ENCODE data around the gene COX20.

COX20 gene

DNA sequence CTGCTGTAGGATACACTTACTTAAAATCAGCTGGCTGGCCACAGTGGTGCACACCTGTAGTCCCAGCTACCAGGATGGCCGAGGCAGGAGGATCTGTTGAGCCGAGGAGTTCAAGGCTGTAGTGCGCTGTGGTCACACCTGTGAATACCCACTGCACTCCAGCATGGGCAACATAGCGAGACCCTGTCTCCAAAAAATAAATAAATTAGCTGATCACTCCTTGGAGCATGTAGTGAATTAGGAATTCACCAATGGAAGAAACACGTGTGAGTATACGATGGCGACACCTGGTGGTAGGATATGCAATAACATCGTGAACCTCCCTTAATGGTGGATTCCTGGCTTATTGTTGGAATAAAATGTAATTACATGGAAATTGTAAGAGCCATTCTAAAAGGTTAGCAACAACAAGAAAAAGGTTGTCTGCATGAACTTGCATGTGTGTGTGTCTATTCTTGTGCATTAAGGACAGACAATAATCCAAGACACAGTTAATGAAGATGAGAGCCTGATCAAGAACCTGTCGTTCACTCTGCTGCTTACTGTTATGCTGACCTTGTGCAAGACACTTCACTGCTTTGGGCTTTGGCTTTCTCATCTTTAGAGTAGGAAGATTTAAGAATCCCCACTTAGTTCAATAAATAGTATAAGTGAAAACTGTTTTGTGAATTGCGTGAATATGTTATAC, 38.6 kb upstream of the COX20 start:
- TF ChIP-seq PAX5 (IDR thresholded peaks at IDR 0.05; ENCODE audit: insufficient read depth, low read length, severe bottlenecking) (no peak), POLR2AphosphoS5 (IDR thresholded peaks at IDR 0.05; ENCODE audit: low read depth, low read length) (no peak), SPI1 (IDR thresholded peaks at IDR 0.05; ENCODE audit: low read depth, low read length) (no peak), POLR2A (IDR thresholded peaks at IDR 0.05; ENCODE audit: low read depth, low read length) (no peak), TAF1 (IDR thresholded peaks at IDR 0.05; ENCODE audit: low read depth, low read length) (no peak), POU2F2 (IDR thresholded peaks at IDR 0.05; ENCODE audit: low read depth, low read length) (no peak)
- DNase-seq (ENCODE audit: insufficient read length, low spot score) (no peak), FAIRE-seq (peak; percentile 45)

DNA sequence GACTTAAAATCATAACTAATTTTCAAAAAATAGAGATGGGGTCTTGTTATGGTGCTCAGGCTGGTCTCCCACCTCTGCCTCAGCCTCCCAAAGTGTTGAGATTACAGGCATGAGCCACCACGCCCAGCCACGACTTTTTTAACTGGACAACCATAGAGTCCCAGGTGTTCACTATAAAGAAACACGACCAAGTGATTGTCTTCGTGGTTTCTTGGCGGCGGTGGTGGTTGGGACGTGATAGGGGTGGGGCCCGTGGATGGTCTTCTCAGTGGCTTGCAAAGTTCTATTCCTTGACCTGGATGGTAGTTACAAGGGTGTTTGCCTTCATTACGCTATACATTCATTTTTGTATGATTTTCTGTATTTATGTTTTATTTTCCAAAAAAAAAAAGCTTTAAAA, 34.6 kb upstream of the COX20 start:
- DNase-seq (ENCODE audit: insufficient read length, low spot score) (no peak), FAIRE-seq (no peak)
- no peak for TF ChIP-seq POLR2AphosphoS5 (IDR thresholded peaks at IDR 0.05; ENCODE audit: low read depth, low read length)
- no peak for TF ChIP-seq TAF1 (IDR thresholded peaks at IDR 0.05; ENCODE audit: low read depth, low read length)
- TF ChIP-seq POLR2A (IDR thresholded peaks at IDR 0.05; ENCODE audit: low read depth, low read length) = no peak
- no peak for TF ChIP-seq POU2F2 (IDR thresholded peaks at IDR 0.05; ENCODE audit: low read depth, low read length)
- TF ChIP-seq PAX5 (IDR thresholded peaks at IDR 0.05; ENCODE audit: insufficient read depth, low read length, severe bottlenecking) = no peak
- TF ChIP-seq SPI1 (IDR thresholded peaks at IDR 0.05; ENCODE audit: low read depth, low read length) = no peak

DNA sequence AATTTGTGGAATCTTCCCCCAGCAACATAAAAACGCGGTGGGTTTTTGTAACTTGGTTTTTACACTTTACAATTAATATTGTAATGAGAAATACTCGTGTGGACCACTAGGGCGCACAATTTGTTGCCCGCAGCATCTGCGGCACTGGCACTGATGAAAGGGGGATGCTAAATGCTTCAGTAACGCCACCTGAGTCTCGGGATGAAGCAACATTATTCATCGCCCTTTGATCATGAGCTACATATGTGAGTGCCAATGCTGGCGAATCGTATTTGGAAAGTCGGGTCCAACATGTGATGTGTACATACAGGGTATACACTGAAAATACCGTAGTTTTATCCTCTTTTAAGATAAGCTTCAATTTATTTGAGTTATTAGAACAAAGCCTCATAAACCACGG, 34.2 kb upstream of the COX20 start:
- FAIRE-seq (no peak), DNase-seq (ENCODE audit: insufficient read length, low spot score) (peak; percentile 58)
- TF ChIP-seq POLR2A (IDR thresholded peaks at IDR 0.05; ENCODE audit: low read depth, low read length) (no peak), POU2F2 (IDR thresholded peaks at IDR 0.05; ENCODE audit: low read depth, low read length) (no peak), PAX5 (IDR thresholded peaks at IDR 0.05; ENCODE audit: insufficient read depth, low read length, severe bottlenecking) (peak; percentile 56), SPI1 (IDR thresholded peaks at IDR 0.05; ENCODE audit: low read depth, low read length) (no peak), POLR2AphosphoS5 (IDR thresholded peaks at IDR 0.05; ENCODE audit: low read depth, low read length) (no peak), TAF1 (IDR thresholded peaks at IDR 0.05; ENCODE audit: low read depth, low read length) (no peak)

DNA sequence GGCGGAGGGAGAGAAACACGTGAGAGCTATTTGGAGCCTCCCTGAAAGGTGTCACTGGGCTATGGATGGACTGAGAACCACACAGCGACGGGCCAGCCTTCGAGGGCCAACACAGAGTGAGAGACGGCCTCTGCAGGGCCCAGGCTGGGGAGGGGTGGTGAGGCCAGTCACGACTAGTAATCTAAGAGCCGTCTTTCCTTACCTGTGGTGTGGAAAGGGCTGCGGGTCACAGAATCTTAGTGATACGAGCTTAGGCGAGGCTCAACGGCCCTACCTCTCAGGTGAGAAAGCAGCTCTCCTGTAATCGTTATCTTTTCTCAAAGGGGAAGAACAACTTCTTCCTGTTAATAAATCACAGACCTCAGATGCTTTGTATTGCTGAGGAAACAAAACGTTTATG, 33.4 kb upstream of the COX20 start:
- FAIRE-seq = no peak
- no peak for TF ChIP-seq PAX5 (IDR thresholded peaks at IDR 0.05; ENCODE audit: insufficient read depth, low read length, severe bottlenecking)
- TF ChIP-seq TAF1 (IDR thresholded peaks at IDR 0.05; ENCODE audit: low read depth, low read length) = no peak
- no peak for TF ChIP-seq POLR2AphosphoS5 (IDR thresholded peaks at IDR 0.05; ENCODE audit: low read depth, low read length)
- TF ChIP-seq SPI1 (IDR thresholded peaks at IDR 0.05; ENCODE audit: low read depth, low read length) = no peak
- TF ChIP-seq POU2F2 (IDR thresholded peaks at IDR 0.05; ENCODE audit: low read depth, low read length) = no peak
- no peak for TF ChIP-seq POLR2A (IDR thresholded peaks at IDR 0.05; ENCODE audit: low read depth, low read length)
- DNase-seq (ENCODE audit: insufficient read length, low spot score) = no peak

DNA sequence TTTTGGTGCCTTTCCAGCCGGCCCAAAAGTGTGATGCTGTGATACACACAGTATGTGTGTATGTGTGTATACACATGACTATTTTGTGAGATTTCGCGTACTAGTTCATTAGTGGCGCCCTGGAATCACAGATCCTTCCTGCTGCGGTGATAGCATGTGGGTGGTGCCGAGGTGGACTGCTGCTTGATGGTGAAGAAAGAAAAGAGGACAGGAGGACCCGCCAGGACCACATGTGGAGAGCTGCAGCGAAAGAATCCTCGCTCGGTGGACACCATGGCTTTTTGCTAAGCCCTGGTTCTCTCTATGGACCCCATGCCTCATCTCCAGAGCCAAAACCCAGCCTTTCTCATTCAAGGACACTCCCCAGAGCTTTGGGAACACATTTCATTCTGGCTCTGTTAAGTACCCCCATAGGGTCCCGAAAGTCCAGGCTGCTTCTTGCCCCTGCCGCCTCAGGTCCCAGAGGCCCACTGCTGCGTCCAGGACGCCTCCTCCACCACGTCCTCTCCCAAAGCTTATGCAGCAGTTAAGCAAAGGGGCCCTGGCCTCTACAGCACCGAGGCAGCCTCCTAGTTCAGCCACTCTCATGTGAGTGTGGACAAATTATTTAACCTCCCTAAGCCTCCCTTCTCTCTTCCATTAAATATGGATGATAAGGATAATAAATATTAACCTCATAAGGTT, 32.8 kb upstream of the COX20 start:
- FAIRE-seq (no peak), DNase-seq (ENCODE audit: insufficient read length, low spot score) (no peak)
- TF ChIP-seq POLR2A (IDR thresholded peaks at IDR 0.05; ENCODE audit: low read depth, low read length) = no peak
- TF ChIP-seq PAX5 (IDR thresholded peaks at IDR 0.05; ENCODE audit: insufficient read depth, low read length, severe bottlenecking) = no peak
- TF ChIP-seq SPI1 (IDR thresholded peaks at IDR 0.05; ENCODE audit: low read depth, low read length) = no peak
- TF ChIP-seq TAF1 (IDR thresholded peaks at IDR 0.05; ENCODE audit: low read depth, low read length) = no peak
- TF ChIP-seq POU2F2 (IDR thresholded peaks at IDR 0.05; ENCODE audit: low read depth, low read length) = no peak
- TF ChIP-seq POLR2AphosphoS5 (IDR thresholded peaks at IDR 0.05; ENCODE audit: low read depth, low read length) = no peak

DNA sequence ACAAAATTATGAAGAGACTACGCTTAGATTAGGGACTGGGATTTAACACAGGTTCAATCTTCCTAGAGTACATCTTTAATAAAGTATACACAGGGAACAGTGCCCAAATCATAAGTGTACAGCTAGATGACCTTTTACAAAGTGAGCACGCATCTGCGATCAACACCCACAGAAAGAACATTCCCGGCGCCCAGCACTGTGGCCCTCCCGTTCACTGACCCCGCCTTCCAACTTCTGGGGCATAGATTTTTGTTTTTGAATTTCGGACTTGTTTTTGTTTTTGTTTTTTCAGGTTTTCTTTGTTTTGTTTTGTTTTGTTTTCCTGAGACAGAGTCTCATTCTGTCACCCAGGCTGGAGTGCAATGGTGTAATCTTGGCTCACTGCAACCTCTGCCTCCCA, 30.6 kb upstream of the COX20 start:
- DNase-seq (ENCODE audit: insufficient read length, low spot score) = no peak
- TF ChIP-seq SPI1 (IDR thresholded peaks at IDR 0.05; ENCODE audit: low read depth, low read length) (no peak), POLR2AphosphoS5 (IDR thresholded peaks at IDR 0.05; ENCODE audit: low read depth, low read length) (no peak), PAX5 (IDR thresholded peaks at IDR 0.05; ENCODE audit: insufficient read depth, low read length, severe bottlenecking) (no peak), POLR2A (IDR thresholded peaks at IDR 0.05; ENCODE audit: low read depth, low read length) (no peak), TAF1 (IDR thresholded peaks at IDR 0.05; ENCODE audit: low read depth, low read length) (no peak), POU2F2 (IDR thresholded peaks at IDR 0.05; ENCODE audit: low read depth, low read length) (no peak)
- FAIRE-seq = no peak

DNA sequence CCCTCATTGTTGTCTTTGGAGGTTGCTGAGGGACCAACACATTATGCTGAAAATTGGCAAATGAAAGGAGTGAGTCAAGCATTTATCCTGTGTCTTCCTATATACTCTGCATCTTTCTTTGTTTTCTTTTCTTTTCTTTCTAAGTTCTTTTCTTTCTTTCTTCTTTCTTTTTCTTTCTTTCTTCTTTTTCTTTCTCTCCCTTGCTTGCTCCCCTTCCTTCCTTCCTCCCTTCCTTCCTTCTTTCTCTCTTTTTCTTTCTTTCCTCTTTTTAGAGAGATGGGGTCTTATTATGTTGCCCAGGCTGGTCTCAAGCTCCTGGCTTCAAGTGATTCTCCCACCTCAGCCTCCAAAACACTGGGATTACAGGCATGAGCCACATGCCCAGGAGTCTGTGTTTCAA, 28.3 kb upstream of the COX20 start:
- TF ChIP-seq POLR2A (IDR thresholded peaks at IDR 0.05; ENCODE audit: low read depth, low read length) (no peak), PAX5 (IDR thresholded peaks at IDR 0.05; ENCODE audit: insufficient read depth, low read length, severe bottlenecking) (no peak), POLR2AphosphoS5 (IDR thresholded peaks at IDR 0.05; ENCODE audit: low read depth, low read length) (no peak), TAF1 (IDR thresholded peaks at IDR 0.05; ENCODE audit: low read depth, low read length) (no peak), POU2F2 (IDR thresholded peaks at IDR 0.05; ENCODE audit: low read depth, low read length) (no peak), SPI1 (IDR thresholded peaks at IDR 0.05; ENCODE audit: low read depth, low read length) (no peak)
- no peak for DNase-seq (ENCODE audit: insufficient read length, low spot score)
- no peak for FAIRE-seq

DNA sequence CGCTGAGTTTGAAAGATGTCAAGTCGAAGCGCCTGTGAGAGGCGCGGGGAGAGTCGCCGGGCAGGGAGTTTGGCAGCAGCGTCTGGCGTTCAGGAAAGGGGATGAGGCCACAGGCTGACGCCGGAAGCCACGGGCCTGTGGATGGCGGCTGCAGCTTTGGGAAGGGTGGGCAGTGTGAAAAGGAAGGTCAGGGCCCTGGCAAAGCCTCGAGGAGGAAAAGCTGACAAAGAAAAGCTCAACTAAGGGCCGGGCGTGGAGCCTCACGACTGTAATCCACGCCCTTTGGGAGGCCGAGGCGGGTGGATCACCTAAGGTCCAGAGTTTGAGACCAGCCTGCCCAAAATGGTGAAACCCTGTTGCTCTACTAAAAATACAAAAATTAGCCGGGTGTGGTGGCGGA, 25.2 kb upstream of the COX20 start:
- no peak for TF ChIP-seq POLR2AphosphoS5 (IDR thresholded peaks at IDR 0.05; ENCODE audit: low read depth, low read length)
- TF ChIP-seq PAX5 (IDR thresholded peaks at IDR 0.05; ENCODE audit: insufficient read depth, low read length, severe bottlenecking) = no peak
- TF ChIP-seq POLR2A (IDR thresholded peaks at IDR 0.05; ENCODE audit: low read depth, low read length) = no peak
- TF ChIP-seq POU2F2 (IDR thresholded peaks at IDR 0.05; ENCODE audit: low read depth, low read length) = no peak
- no peak for TF ChIP-seq SPI1 (IDR thresholded peaks at IDR 0.05; ENCODE audit: low read depth, low read length)
- TF ChIP-seq TAF1 (IDR thresholded peaks at IDR 0.05; ENCODE audit: low read depth, low read length) = no peak
- DNase-seq (ENCODE audit: insufficient read length, low spot score) = no peak
- no peak for FAIRE-seq

DNA sequence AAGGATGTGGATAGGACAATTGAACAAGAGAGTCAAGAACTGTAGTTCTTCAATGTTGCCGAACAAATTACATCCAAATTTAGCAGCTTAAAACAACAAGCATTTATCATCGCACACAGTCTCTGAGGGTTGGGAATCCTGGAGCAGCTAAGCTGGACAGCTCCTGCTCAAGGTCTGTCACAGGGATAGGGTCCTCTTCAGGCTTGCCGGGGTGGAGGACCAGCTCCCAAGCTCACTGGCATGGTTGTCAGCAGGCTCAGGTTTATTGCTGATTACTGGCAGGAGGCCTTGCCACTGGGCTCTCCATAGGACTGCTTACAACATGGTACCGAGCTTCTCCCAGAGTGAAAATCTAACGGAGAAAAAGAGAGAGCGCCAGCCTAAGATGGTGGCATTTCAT, 22.1 kb upstream of the COX20 start:
- FAIRE-seq = no peak
- TF ChIP-seq TAF1 (IDR thresholded peaks at IDR 0.05; ENCODE audit: low read depth, low read length) (no peak), PAX5 (IDR thresholded peaks at IDR 0.05; ENCODE audit: insufficient read depth, low read length, severe bottlenecking) (no peak), SPI1 (IDR thresholded peaks at IDR 0.05; ENCODE audit: low read depth, low read length) (no peak), POU2F2 (IDR thresholded peaks at IDR 0.05; ENCODE audit: low read depth, low read length) (no peak), POLR2A (IDR thresholded peaks at IDR 0.05; ENCODE audit: low read depth, low read length) (no peak), POLR2AphosphoS5 (IDR thresholded peaks at IDR 0.05; ENCODE audit: low read depth, low read length) (no peak)

More for the DNA sequence above, 22.1 kb upstream of the COX20 start:
- DNase-seq (ENCODE audit: insufficient read length, low spot score) = no peak

All from GM12891 (cell line).